HUES48 (cell line): ENCODE results near the gene IKZF3.
A peak's percentile ranks its signal among the peaks of the same experiment; 100 is the strongest.
"Not testable (repeated sequence)": the region's sequence is repeated elsewhere in the genome, so short reads cannot be mapped to it uniquely, and the experiment has no call there.

Source experiments
- H3K27ac ChIP-seq: one replicate; pipeline ENCODE4 v1.7.0; 2013; ENCODE audit warnings: low read depth, low read length, inconsistent platforms
- H3K27me3 ChIP-seq: 2 replicates; pipeline ENCODE4 v1.6.1; 2013; ENCODE audit warnings: mild to moderate bottlenecking, low read length; ENCODE audit not compliant: control insufficient read depth, insufficient read depth
- H3K36me3 ChIP-seq: 2 replicates; pipeline ENCODE4 v1.6.1; 2013; ENCODE audit warnings: low read length; ENCODE audit not compliant: control insufficient read depth, insufficient read depth
- H3K4me1 ChIP-seq: 2 replicates; pipeline ENCODE4 v1.6.1; 2013; ENCODE audit warnings: mild to moderate bottlenecking, low read length; ENCODE audit not compliant: control insufficient read depth, insufficient read depth
- H3K4me3 ChIP-seq: 2 replicates; pipeline ENCODE4 v1.5.1; 2013; ENCODE audit warnings: mild to moderate bottlenecking, low read depth, low read length
- H3K9ac ChIP-seq: 2 replicates; pipeline ENCODE4 v1.6.1; 2013; ENCODE audit warnings: mild to moderate bottlenecking, low read depth, low read length, moderate library complexity
- H3K9me3 ChIP-seq: 2 replicates; pipeline ENCODE4 v1.6.1; 2013; ENCODE audit warnings: low read length; ENCODE audit not compliant: control insufficient read depth, insufficient read depth

IKZF3 gene

DNA sequence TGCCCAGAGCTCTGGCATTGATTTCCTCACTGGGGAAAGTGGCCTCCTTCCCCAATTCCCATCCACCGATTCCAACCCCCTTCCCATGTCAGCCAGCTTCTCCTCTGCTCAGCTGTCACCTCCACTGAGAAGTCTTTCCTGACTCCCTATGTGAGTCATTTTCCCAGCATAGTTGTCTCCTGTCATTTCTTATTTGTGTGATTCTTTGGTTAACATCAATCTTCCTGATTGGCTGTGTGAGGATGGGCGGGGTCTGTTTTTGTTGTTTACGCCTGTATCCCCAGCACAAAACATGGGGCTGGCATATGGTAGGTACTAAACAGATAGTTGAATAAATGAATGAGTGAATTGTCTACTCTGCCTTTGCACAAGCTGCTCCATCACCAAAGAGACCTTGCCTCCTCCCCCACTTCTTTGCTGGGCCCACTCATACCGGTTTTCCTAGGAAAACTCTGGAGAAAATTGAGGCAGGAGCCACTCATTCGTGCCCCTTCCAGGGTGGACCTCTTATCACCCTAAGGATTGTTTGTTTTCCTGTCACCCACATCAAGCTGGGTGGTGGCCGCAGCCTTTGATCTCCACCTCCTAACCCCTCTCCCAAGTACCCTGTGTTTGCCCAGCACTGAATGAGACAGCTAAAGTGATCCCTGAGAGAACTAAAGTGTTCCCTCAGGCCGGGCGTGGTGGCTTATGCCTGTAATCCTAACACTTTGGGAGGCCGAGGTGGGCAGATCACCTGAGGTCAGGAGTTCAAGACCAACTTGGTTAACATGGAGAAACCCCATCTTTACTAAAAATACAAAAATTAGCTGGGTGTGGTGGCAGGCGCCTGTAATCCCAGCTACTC lies 127.6 kb downstream of the IKZF3 start:
- Histone ChIP-seq H3K36me3 (no peaks in the 10 kb centered on the region), H3K4me3 (no peak overlapping the region), H3K27me3 (no peaks in the 10 kb centered on the region), H3K4me1 (peaks cover 18% of the 10 kb centered on the region), H3K27ac (no peak overlapping the region), H3K9me3 (no peaks in the 10 kb centered on the region), H3K9ac (no peak overlapping the region)

DNA sequence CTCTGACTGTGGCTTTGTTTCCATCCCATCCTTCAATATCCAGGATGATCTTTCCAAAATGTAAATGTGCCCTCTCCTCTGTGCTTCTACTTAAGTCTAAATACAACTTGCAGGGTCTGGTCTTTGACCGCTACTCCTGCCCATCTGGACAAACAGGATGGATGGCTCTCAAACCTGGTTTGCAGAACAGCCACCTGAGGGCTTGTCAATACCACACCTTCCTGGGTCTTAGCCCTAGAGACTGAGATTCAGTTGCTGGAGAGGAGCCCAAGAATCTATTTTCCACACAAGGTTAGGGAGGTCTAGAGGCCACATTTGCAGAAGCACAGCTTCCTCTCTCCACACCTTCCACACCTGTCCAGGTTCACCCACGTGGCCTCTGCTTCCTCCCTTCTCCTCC lies 128.2 kb downstream of the IKZF3 start:
- H3K27ac ChIP-seq: no peak overlapping the region
- H3K9me3 ChIP-seq: no peaks in the 10 kb centered on the region
- no peaks in the 10 kb centered on the region for H3K27me3 ChIP-seq
- no peak overlapping the region for H3K4me3 ChIP-seq
- no peak overlapping the region for H3K9ac ChIP-seq
- H3K4me1 ChIP-seq: peaks cover 11% of the 10 kb centered on the region
- no peaks in the 10 kb centered on the region for H3K36me3 ChIP-seq

DNA sequence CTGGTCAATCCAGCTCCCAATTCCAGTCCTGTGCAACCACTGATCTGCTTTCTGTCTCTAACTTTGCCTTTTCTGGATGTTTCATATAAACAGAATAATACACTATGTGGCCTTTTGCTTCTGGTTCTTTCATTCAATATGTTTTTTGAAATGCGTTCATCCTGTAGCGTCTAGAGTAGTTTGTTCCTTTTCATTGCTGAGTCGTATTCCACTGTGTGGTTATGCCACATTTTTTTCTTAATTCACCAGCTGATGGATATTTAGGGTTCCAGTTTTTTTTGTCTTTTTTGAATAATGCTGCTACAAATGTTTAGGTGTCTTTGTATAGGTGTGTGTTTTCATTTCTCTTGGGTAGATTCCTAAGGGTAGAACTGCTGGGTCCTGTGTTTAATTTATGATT lies 131.5 kb downstream of the IKZF3 start:
- Histone ChIP-seq H3K27ac (no peak overlapping the region), H3K9me3 (no peaks in the 10 kb centered on the region), H3K4me1 (peaks cover 15% of the 10 kb centered on the region), H3K27me3 (no peaks in the 10 kb centered on the region), H3K9ac (no peak overlapping the region), H3K4me3 (no peak overlapping the region), H3K36me3 (peaks cover 18% of the 10 kb centered on the region)

- peak within 1 kb of the TSS; percentile 77 for H3K27ac ChIP-seq
- H3K4me3 ChIP-seq: peak within 1 kb of the TSS; percentile 74
- H3K9ac ChIP-seq: peak within 1 kb of the TSS; percentile 67
- no peaks in the 10 kb centered on the region for H3K27me3 ChIP-seq
- peaks cover 41% of the 10 kb centered on the region for H3K36me3 ChIP-seq
- no peaks in the 10 kb centered on the region for H3K9me3 ChIP-seq
- peaks cover 11% of the 10 kb centered on the region; the same call in 1 of the 2 replicates for H3K4me1 ChIP-seq
Observed at GRCh38 chr17:39730095-39730921, 133.8 kb downstream of the IKZF3 start, which contains the start of gene MIEN1. TSS of gene MIEN1 (minus strand) at chr17:39730532. CDS start at chr17:39730495, 37 bp downstream.

- no peaks in the 10 kb centered on the region for H3K27me3 ChIP-seq
- H3K36me3 ChIP-seq: peaks cover 50% of the 10 kb centered on the region
- H3K4me1 ChIP-seq: peaks cover 11% of the 10 kb centered on the region; the same call in 1 of the 2 replicates
- no peaks in the 10 kb centered on the region for H3K9me3 ChIP-seq
- peak overlapping the region; percentile 74 for H3K4me3 ChIP-seq
- 0 out of 2 replicates have a peak overlapping the region, but pooled peaks have one; percentile 67 for H3K9ac ChIP-seq
- H3K27ac ChIP-seq: peak overlapping the region; percentile 77
Observed at GRCh38 chr17:39729280-39729851, 134.7 kb downstream of the IKZF3 start.

DNA sequence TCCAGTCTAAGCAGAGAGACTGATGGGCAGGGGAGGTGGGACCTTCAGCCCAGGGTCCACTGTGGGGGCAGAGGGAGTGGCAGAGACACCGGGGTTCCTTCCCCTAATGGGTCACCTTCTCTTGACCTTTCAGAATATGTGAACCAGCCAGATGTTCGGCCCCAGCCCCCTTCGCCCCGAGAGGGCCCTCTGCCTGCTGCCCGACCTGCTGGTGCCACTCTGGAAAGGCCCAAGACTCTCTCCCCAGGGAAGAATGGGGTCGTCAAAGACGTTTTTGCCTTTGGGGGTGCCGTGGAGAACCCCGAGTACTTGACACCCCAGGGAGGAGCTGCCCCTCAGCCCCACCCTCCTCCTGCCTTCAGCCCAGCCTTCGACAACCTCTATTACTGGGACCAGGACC lies 136.6 kb downstream of the IKZF3 start:
- H3K9ac ChIP-seq: no peak overlapping the region
- H3K4me1 ChIP-seq: peaks cover 11% of the 10 kb centered on the region; the same call in 1 of the 2 replicates
- H3K4me3 ChIP-seq: no peak overlapping the region
- H3K36me3 ChIP-seq: peaks cover 67% of the 10 kb centered on the region
- H3K27ac ChIP-seq: no peak overlapping the region
- H3K9me3 ChIP-seq: no peaks in the 10 kb centered on the region
- H3K27me3 ChIP-seq: no peaks in the 10 kb centered on the region

DNA sequence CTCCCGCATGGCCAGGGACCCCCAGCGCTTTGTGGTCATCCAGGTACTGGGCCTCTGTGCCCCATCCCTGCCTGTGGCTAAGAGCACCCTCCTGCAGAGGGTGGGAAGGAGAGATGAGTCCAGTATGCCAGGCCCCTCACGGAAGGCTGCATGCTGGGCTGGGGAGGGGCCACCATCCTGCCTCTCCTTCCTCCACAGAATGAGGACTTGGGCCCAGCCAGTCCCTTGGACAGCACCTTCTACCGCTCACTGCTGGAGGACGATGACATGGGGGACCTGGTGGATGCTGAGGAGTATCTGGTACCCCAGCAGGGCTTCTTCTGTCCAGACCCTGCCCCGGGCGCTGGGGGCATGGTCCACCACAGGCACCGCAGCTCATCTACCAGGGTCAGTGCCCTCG lies 137.5 kb downstream of the IKZF3 start:
- Histone ChIP-seq H3K9ac (no peak overlapping the region), H3K27ac (no peak overlapping the region), H3K36me3 (peaks cover 76% of the 10 kb centered on the region), H3K4me1 (peaks cover 11% of the 10 kb centered on the region; the same call in 1 of the 2 replicates), H3K27me3 (no peaks in the 10 kb centered on the region), H3K9me3 (no peaks in the 10 kb centered on the region), H3K4me3 (no peak overlapping the region)

- Histone ChIP-seq H3K4me1 (peaks cover 11% of the 10 kb centered on the region; the same call in 1 of the 2 replicates), H3K36me3 (peaks cover 81% of the 10 kb centered on the region)
- not testable (repeated sequence) for H3K27ac ChIP-seq, H3K4me3 ChIP-seq, H3K9ac ChIP-seq, H3K27me3 ChIP-seq, H3K9me3 ChIP-seq
Observed at GRCh38 chr17:39725923-39726322, 138.2 kb downstream of the IKZF3 start.

- Histone ChIP-seq H3K4me3 (no peak overlapping the region), H3K27ac (no peak overlapping the region), H3K36me3 (peaks cover 93% of the 10 kb centered on the region), H3K27me3 (no peaks in the 10 kb centered on the region), H3K9ac (no peak overlapping the region), H3K9me3 (no peaks in the 10 kb centered on the region), H3K4me1 (peaks cover 9% of the 10 kb centered on the region; the same call in 1 of the 2 replicates)
Observed at GRCh38 chr17:39724731-39725130, 139.4 kb downstream of the IKZF3 start.

DNA sequence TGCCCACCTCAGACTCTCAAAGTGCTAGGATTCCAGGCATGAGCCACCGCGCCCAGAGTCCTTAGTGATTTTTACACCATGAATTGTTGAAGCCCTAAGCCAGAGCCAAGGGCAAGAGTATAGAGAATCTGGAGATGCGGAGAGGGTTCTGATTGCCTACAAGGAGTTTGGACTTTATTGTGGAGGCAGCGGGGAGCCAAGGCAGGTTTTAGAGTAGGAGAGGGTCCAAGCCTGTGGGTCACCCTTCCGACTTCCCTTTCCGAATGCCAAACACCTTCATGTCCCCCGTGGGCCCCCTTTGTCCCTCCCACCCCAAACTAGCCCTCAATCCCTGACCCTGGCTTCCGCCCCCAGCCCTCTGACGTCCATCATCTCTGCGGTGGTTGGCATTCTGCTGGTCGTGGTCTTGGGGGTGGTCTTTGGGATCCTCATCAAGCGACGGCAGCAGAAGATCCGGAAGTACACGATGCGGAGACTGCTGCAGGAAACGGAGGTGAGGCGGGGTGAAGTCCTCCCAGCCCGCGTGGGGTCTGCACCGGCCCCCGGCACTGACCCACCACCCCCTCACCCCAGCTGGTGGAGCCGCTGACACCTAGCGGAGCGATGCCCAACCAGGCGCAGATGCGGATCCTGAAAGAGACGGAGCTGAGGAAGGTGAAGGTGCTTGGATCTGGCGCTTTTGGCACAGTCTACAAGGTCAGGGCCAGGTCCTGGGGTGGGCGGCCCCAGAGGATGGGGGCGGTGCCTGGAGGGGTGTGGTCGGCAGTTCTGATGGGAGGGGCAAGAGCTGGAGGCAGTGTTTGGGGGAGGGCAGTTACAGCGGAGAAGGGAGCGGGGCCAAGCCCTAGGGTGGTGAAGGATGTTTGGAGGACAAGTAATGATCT lies 140.9 kb downstream of the IKZF3 start:
- peaks cover 96% of the 10 kb centered on the region for H3K36me3 ChIP-seq

More for the DNA sequence above, 140.9 kb downstream of the IKZF3 start:
- Histone ChIP-seq H3K9ac (no peak overlapping the region), H3K9me3 (no peaks in the 10 kb centered on the region), H3K4me1 (no peaks in the 10 kb centered on the region), H3K27ac (no peak overlapping the region), H3K27me3 (no peaks in the 10 kb centered on the region), H3K4me3 (no peak overlapping the region)
